Umbilical cord (tissue), 2 donors: ENCODE data around the gene TRIM27. TPM values are rescaled to one million over a fixed set of nuclear protein-coding genes. Genes with fewer than 3 reads are reported as not detected.
"Not testable (repeated sequence)": the region's sequence is repeated elsewhere in the genome, so short reads cannot be mapped to it uniquely, and the experiment has no call there.

ENCODE experiments used
- DNase-seq: peaks from one replicate; pipeline ENCODE4 v3.0.0-alpha.2; 2015; ENCODE audit warnings: low spot score
- total RNA-seq: library from RNA; depleted of rRNA; stranded (reverse); fragments of >200 nt; gene quantifications from one replicate; pipeline ENCODE4 v1.2.3, GENCODE V29; 2014; ENCODE audit warnings: low replicate concordance; ENCODE audit not compliant: insufficient read depth

Gene TRIM27, protein sequence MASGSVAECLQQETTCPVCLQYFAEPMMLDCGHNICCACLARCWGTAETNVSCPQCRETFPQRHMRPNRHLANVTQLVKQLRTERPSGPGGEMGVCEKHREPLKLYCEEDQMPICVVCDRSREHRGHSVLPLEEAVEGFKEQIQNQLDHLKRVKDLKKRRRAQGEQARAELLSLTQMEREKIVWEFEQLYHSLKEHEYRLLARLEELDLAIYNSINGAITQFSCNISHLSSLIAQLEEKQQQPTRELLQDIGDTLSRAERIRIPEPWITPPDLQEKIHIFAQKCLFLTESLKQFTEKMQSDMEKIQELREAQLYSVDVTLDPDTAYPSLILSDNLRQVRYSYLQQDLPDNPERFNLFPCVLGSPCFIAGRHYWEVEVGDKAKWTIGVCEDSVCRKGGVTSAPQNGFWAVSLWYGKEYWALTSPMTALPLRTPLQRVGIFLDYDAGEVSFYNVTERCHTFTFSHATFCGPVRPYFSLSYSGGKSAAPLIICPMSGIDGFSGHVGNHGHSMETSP
- total RNA-seq = 44.1 TPM

DNA sequence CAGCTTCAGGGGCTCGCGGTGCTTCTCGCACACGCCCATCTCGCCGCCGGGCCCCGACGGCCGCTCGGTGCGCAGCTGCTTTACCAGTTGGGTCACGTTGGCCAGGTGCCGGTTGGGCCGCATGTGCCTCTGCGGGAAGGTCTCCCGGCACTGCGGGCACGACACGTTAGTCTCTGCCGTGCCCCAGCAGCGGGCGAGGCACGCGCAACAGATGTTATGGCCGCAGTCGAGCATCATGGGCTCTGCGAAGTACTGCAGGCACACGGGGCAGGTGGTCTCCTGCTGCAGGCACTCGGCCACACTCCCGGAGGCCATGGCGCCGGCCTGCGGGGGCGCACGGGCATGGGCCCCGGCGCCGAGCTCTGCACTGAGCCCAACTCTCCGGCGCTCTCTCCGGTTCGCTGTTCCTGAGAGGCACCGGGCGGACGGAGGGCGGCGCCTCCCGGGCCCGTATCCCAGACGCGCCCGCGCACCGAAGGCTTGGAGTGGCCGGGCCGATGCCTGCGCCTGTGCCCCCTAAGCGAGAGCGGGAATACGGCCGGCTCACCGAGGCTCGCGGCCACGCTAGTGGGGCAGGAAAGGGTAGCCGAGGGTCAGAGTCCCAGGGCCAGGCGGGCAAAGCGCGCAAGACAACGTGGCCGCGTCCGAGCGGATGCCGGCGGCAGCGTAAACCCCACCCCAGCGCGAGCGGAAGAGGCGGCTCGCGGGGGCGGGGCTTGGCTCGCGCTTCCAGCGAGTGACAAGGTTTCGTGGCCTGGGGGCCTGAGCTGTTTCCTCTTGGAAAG is at the start of gene TRIM27:
Gene TRIM27 (minus strand): TSS at position 668 of the 785 bp plus-strand sequence. CDS start 353 bp downstream, at position 315.
- DNase-seq = peak; percentile 92

DNA sequence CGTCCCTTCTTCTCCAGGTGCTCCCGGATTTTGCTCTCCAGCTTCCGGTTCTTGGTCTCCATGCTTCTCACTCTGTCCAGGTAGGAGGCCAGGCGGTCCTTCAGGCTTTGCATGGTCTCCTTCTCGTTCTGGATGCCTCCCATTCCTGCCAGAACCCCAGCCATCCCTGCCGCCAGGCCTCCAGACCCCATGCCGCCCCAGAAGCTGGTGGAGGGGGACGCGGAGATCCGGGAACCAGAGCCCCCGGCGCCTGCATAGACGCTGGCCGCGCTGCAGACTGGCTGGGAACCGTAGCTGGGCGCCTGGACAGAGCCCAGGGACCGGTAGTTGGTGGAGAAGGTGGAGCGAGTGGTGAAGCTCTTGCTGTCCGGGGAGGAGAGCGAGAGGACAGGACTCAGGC is 46.3 kb upstream of the TRIM27 start:
- DNase-seq = not testable (repeated sequence)

DNA sequence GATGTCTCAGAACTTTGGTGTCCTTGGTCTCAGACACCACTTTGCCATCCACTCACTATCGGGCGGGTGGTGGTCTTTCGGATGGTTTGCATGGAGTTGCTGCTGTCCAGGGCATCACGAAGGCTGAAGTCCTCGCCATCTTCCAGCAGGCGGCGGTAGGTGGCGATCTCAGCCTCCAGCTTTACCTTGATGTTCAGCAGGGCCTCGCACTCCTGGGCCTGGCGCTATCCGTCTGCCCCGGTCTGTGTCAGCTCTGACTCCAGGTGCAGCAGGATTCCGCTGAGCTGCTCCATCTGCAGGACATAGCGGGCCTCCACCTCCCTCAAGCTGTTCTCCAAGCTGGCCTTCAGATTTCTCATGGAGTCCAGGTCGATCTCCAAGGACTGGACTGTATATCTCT is 45.3 kb upstream of the TRIM27 start:
- no peak for DNase-seq

DNA sequence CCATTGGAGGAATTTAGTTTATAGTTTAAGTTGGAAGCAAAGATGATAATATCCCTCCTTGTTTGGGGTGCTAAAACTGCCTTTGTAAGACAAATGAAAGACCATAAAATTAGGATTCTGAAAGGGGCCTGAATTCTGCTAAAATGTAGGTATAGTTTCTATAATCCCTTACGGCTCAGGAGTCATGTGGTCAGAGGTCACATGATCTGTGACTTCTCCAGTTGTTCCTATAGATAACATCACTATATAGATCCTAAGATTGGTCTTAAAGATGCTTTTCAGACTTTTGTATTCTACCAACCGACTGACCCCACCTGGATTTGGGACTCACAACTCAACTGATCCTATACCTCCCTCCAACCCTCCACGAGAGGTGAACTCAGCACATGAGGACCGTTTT is 44.7 kb upstream of the TRIM27 start:
- no peak for DNase-seq

DNA sequence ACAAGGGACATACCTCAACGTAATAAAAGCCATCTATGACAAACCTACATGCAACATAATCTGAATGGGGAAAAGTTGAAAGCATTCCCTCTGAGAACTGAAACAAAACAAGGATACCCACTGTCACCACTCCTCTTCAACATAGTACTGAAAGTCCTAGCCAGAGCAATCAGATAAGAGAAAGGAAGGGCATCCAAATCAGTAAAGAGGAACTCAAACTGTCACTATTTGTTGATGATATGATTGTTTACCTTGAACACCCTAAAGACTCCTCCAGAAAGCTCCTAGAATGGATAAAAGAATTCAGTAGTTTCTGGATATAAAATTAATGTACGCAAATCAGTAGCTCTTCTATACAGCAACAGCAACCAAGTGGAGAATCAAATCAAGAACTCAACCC is 41.9 kb upstream of the TRIM27 start:
- no peak for DNase-seq

DNA sequence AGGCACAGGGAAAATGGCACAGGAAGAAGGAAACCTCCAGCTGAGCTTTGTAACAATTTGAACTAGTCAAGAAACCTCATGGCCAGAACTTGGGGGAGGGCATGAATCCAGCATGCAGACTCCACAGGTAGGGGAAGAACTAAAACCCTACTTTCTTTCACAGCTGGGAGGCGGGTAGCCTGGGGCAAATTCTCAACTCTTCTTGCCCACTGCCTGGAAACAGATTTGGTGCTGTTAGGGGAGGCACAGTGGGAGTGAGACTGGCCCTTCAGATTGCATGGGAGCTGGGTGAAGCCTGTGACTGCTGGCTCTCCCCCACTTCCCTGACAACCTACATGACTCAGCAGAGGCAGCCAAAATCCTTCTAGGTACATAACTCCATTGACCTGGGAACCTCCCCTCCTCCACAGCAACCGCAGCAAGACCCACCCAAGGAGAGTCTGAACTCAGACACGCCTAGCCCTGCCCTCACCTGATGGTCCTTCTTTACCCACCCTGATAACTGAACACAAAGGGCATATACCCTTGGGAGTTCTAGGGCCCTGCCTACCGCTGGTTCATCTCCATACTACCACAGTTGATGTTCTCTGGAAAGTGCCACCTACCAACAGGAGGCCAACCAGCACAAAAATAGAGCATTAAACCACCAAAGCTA is 37.2 kb upstream of the TRIM27 start:
- no peak for DNase-seq

DNA sequence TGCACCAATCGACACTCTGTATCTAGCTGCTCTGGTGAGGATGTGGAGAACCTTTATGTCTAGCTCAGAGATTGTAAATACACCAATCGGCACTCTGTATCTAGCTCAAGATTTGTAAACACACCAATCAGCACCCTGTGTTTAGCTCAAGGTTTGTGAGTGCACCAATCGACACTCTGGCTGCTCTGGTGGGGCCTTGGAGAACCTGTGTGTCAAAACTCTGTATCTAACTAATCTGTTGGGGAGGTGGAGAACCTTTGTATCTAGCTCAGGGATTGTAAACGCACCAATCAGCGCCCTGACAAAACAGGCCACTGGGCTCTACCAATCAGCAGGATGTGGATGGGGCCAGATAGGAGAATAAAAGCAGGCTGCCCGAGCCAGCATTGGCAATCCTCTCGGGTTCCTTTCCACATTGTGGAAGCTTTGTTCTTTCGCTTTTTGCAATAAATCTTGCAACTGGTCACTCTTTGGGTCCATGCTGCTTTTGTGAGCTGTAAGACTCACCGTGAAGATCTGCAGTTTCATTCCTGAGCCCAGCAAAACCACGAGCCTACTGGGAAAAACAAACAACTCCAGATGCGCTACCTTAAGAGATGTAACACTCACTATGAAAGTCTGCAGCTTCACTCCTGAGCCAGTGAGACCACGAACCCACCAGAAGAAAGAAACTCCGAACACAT is 34.9 kb upstream of the TRIM27 start:
- not testable (repeated sequence) for DNase-seq

DNA sequence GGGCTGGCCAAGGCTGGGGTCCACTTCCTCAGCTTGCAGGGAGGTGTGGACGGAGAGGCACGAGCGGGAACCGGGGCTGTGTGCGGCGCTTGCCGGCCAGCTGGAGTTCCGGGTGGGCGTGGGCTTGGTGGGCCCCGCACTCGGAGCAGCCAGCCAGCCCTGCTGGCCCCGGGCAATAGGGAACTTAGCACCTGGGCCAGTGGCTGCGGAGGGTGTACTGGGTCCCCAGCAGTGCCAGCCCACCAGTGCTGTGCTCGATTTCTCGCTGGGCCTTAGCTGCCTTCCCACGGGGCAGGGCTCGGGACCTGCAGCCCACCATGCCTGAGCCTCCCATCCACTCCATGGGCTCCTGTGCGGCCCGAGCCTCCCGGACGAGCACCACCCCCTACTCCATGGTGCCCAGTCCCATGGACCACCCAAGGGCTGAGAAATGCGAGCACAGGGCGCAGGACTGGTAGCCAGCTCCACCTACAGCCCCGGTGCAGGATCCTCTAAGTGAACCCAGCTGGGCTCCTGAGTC is 34.1 kb upstream of the TRIM27 start:
- not testable (repeated sequence) for DNase-seq

DNA sequence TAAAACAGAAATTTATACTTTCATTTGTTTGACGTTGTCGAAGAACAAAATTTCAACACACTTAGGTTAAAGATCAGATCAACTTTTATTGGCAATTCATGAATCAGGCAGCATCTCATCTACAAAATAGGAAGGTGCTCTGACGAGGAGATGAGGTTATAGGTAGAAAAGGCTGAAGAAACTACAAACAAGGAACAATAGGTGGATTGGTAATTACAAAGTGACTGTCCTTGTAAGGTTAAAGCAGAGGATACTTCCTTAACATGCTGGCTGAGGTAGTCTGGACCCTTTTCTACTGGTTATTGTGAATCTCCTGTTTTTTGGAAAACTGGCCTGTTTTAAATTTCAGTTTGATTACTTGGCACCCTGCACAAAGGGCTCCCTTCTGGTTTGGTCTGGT is 32.5 kb upstream of the TRIM27 start:
- DNase-seq = no peak

DNA sequence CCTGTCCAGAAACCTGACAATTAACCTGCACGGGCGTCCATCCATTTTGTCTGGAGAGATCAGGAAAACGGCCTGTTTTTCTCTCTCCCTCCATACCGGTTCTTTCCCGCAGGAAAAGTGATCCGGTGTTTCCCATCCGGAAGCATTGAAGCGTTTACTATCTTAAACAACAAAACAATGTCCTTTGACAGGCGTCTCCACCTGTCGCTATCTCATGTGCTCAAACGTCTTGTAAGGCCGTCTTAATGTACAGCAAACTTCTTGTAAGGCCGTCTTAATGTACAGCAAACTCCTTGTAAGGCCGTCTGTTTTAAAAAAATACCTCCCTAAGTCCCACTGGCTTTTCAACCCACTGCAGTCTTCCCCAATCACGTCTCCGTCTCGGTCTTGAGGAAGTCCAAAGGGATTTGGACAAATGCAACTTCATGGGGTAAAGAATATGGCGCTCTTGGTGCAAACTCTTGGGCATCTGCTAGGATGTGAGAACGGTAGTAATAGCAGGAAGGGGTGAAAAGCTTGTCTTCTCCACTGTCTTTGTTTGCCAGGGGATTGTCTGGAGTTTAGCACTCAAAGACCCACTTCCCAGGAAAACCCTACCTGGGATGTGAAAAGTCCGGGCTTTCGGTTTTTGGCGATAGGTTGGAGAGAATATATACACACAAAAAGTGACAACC is 29.9 kb upstream of the TRIM27 start:
- peak; percentile 13 for DNase-seq

DNA sequence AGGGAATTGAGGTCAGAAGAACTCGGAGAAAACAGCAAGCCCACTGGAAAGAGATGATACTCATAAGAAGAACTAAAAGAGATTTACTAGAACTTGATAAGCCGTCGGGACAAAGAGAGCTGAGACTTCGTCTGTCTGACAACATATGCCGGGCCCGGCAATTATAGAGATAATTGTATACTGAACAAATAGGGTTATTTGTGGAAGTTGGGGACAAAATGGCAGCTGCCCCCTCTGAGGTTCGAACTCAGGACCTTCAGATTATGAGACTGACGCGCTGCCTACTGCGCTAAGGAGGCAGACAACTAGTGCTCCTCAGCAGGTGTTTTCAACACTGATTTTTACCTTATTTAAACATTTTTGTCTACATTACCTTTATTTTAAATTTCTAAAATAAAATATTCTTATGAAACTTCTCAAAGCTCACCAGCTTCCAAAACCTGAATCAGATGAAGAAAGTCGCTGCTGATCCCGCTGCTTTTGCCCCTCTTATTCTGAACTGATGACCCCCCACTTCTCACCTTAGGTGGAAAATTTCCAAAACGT is 29.3 kb upstream of the TRIM27 start:
- peak; percentile 49 for DNase-seq

DNA sequence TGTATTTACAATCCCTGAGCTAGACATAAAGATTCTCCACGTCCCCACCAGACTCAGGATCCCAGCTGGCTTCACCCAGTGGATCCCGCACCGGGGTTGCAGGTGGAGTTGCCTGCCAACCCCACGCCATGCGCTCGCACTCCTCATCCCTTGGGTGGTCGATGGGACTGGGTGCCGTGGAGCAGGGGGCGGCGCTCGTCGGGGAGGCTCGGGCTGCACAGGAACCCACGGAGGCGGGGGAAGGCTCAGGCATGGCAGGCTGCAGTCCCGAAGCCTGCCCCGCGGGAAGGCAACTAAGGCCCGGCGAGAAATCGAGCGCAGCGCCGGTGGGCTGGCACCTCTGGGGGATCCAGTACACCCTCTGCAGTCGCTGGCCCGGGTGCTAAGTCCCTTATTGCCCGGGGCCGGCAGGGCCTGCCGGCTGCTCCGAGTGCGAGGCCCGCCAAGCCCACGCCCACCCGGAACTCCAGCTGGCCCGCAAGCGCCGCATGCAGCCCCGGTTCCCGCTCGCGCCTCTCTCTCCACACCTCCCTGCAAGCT is 25.9 kb upstream of the TRIM27 start:
- not testable (repeated sequence) for DNase-seq

DNA sequence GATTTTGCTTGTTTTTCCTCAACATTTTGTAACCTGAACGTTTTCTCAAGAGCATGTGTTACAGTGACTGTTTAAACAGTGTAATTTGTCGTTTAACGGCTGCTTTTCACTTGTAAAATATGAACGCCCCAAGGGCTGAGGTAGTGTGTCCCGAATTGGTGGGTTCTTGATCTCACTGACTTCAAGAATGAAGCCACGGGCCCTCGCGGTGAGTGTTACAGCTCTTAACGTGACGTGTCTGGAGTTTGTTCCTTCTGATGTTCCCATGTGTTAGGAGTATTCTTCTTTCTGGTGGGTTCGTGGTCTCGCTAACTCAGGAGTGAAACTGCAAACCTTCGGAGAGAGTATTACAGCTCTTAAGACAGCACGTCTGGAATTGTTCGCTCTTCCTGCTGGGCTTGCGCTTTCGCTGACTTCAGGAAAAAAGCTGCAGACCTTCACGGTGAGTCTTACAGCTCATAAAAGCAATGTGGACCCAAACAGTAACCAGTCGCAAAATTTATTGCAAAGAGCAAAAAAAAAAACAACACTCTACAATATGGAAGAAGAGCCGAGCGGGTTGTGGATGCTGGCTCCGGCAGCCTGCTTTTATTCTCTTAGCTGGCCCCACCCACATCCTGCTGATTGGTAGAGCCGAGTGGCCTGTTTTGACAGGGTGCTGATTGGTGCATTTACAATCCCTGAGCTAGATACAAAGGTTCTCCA is 25.1 kb upstream of the TRIM27 start:
- no peak for DNase-seq

DNA sequence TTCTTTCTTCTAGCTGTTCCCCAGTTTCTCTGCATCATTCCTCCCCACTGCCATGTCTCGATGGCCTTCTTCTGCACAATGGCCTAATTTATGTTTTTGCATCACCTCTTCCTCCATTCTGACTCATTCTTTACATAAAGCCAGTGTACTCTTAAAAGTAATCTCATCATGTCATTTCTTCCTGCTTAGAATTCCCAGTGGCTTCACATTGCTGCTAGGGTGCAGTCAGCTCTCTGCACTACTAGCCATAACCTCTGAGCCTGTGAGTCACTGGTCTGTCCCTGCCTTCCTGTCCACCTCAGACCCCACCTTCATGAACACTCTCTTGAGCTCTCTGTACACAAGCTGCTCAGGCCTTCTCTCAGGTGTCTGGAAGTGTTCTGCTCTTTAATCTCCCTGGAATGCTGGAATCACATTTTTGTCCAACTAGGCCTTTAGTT is 24.1 kb upstream of the TRIM27 start:
- DNase-seq = no peak

DNA sequence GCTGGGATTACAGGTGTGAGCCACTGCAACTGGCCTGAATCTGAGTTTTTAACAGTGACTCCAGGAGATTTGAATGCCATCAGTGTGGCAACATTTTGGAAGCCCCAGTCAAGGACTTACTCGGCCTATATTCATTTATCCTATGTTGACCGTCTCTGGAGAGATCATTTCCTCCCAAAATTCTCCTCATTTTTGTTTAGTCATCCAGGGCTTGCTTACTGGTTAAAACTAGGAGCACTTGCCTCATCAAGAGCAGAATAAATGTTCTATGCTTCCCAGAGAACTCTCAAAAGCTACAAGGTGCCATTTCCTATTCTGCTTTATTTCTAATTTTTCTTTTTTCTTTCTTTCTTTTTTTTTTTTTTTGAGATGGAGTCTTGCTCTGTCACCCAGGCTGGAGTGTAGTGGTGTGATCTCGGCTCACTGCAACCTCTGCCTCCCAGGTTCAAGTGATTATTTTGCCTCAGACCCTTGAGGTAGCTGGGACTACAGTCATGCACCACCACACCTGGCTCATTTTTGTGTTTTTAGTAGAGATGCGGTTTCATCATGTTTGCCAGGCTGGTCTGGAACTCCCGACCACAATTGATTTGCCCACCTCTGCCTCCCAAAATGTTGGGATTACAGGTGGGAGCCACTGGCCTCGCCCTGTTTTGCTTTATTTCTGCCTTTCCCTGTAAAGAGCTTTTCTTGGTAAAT is 23.4 kb upstream of the TRIM27 start:
- DNase-seq = no peak

DNA sequence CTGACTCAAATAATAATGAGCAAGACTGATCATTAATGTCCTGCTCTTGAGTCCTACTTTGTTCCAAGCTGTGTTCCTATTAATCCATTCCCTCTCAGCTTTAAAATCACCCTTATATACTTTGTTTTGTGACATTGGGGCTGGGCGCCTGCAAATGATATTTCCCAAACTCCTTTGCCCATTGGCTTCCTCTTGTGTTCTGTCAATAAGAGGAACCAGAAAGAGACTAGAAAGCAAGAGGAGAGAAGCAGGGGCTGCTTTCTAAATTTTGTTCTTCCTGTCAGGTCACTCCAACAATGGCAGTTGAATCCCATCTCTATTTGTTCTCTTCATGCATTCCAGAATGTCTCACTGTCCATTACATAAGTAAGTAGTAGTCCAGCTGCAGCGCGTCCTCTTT is 21.6 kb upstream of the TRIM27 start:
- DNase-seq = no peak

DNA sequence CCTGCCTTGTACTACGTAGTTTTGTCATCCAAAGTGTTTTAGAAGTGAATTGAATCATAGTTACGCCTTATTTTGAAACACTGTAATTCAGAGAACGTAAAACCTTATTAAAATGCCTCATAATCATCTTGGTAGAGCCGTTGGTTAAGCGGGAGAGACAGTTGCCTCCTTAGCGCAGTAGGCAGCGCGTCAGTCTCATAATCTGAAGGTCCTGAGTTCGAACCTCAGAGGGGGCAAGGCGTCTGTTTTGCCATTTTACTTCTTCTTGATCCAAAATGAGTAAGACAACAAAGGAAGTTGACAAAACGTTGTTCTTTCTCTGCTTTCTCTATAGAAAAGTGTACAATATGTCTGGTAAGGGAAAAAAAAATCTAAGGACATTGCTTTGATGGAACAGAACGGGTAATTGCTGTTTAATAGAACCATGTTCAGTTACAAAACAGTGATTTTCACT is 20.7 kb upstream of the TRIM27 start:
- DNase-seq = peak; percentile 89

DNA sequence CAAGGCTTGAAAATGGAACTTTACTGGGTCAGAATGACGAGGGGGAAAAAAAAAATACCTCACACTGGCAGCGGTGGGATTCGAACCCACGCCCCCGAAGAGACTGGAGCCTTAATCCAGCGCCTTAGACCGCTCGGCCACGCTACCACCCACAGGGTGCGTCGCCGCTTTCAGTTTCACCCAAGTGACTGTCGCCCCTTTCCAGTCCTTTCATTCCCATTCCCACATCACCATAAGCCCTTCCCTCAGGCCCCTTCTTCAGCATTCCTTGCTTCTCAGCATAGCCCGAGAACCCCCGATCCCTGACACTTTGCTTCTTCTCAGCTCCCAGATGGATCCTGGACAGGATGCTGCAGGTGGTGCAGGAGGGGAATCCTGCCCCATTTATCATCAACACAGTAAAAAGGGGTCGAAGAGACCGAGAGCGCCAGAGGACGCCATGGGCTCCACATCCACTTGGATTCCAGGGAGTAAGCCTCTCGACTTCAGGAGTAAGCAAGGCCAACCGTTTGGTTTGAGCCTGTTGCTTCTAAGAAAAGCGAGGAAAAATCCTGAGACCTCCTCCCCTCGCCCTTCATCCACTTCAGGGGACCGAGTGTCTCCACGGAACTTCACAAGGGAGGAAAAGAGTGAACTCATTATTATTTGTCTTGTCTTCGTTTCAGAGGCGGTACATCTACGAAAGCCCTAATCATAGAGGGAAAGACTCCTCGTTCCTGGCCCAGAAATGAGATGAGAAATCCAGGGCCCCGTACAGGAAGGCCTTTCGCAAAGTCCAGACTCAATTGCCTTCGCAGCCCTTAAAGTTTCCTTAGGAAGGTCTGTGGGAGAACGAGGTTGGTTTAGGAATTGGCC is 20.0 kb upstream of the TRIM27 start:
- peak; percentile 48 for DNase-seq
